ENCODE measurements around the gene BST1. TPM values are rescaled to one million over a fixed set of nuclear protein-coding genes. Genes with fewer than 3 reads are reported as not detected.

Gene BST1
- total RNA-seq, 2 donors from 2014 or later: 0.99 to 1.6 TPM

DNA sequence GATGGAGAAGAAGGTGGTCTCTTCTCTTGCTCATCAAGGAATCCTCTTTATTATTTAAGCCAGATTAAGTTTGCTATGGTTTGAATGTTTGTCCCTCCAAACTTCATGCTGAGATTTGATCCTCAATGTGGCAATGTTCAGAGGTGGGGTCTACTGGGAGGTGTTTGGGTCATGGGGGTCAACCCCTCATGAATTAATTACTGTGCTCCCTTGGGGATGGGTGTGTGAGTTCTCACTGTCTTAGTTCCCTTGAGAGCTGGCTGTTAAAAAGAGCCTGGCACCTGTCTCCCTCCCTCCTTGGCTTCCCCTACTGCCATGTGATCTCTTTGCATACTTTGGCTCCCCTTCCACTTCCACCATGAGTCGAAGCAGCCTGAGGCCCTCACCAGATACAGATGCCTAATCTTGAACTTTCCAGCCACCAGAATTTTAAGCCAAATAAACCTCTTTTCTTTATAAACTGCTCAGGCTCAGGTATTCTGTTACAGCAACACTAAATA is 39.3 kb downstream of the BST1 start:
- ATAC-seq (no peak), DNase-seq (no peak)
- intact Hi-C loops (cut with DNase I): no loop called here
- H3K4me1 ChIP-seq: no peaks in the 10 kb centered on the region
- no peak overlapping the region for H3K27ac ChIP-seq
- peaks cover 0 to 8% (median 0%) of the 10 kb centered on the region in 3 donors for H3K9me3 ChIP-seq
- H3K36me3 ChIP-seq (replicated peaks in 1 of 2; ENCODE audit: insufficient read depth in 1 of 2, low read depth in 2 of 2): no peaks in the 10 kb centered on the region
- H3K27me3 ChIP-seq: no peaks in the 10 kb centered on the region
- WGBS, 2 donors: 65 to 71% methylated on average over 1 of the region's 1 CpG
- no peak overlapping the region for H3K4me3 ChIP-seq
- TF ChIP-seq, protein P1, sequence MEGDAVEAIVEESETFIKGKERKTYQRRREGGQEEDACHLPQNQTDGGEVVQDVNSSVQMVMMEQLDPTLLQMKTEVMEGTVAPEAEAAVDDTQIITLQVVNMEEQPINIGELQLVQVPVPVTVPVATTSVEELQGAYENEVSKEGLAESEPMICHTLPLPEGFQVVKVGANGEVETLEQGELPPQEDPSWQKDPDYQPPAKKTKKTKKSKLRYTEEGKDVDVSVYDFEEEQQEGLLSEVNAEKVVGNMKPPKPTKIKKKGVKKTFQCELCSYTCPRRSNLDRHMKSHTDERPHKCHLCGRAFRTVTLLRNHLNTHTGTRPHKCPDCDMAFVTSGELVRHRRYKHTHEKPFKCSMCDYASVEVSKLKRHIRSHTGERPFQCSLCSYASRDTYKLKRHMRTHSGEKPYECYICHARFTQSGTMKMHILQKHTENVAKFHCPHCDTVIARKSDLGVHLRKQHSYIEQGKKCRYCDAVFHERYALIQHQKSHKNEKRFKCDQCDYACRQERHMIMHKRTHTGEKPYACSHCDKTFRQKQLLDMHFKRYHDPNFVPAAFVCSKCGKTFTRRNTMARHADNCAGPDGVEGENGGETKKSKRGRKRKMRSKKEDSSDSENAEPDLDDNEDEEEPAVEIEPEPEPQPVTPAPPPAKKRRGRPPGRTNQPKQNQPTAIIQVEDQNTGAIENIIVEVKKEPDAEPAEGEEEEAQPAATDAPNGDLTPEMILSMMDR (IDR thresholded peaks at IDR 0.05): no peak
- no peak for TF ChIP-seq POLR2A (IDR thresholded peaks at IDR 0.05)

- TF ChIP-seq POLR2A (IDR thresholded peaks at IDR 0.05): no peak
- TF ChIP-seq, protein P1 (IDR thresholded peaks at IDR 0.05): no peak
These were observed 39.8 kb downstream of the BST1 start for GRCh38 chr4:15742637-15743036.

GRCh38 chr4:15744016-15744545 is 41.2 kb downstream of the BST1 start:
- no peaks in the 10 kb centered on the region for H3K4me1 ChIP-seq
- H3K27ac ChIP-seq: no peak overlapping the region
- WGBS, 2 donors: 26 to 50% methylated on average over 5 of the region's 5 CpGs
- peaks cover 0 to 8% (median 0%) of the 10 kb centered on the region in 3 donors for H3K9me3 ChIP-seq
- no peaks in the 10 kb centered on the region for H3K36me3 ChIP-seq (replicated peaks in 1 of 2; ENCODE audit: insufficient read depth in 1 of 2, low read depth in 2 of 2)
- H3K4me3 ChIP-seq: no peak overlapping the region
- DNase-seq (no peak), ATAC-seq (no peak)
- no peaks in the 10 kb centered on the region for H3K27me3 ChIP-seq
- intact Hi-C loops (cut with DNase I): no loop called here
- TF ChIP-seq POLR2A (IDR thresholded peaks at IDR 0.05): no peak
- TF ChIP-seq, protein P1 (IDR thresholded peaks at IDR 0.05): no peak

More at GRCh38 chr4:15742637-15743036, 39.8 kb downstream of the BST1 start:
- H3K4me3 ChIP-seq: no peak overlapping the region
- H3K27ac ChIP-seq: no peak overlapping the region
- peaks cover 0 to 8% (median 0%) of the 10 kb centered on the region in 3 donors for H3K9me3 ChIP-seq
- H3K4me1 ChIP-seq: no peaks in the 10 kb centered on the region
- H3K36me3 ChIP-seq (replicated peaks in 1 of 2; ENCODE audit: insufficient read depth in 1 of 2, low read depth in 2 of 2): no peaks in the 10 kb centered on the region
- ATAC-seq (no peak), DNase-seq (no peak)
- WGBS, 2 donors: 18 to 19% methylated on average over 1 of the region's 1 CpG
- intact Hi-C loops (cut with DNase I): no loop called here
- H3K27me3 ChIP-seq: no peaks in the 10 kb centered on the region

DNA sequence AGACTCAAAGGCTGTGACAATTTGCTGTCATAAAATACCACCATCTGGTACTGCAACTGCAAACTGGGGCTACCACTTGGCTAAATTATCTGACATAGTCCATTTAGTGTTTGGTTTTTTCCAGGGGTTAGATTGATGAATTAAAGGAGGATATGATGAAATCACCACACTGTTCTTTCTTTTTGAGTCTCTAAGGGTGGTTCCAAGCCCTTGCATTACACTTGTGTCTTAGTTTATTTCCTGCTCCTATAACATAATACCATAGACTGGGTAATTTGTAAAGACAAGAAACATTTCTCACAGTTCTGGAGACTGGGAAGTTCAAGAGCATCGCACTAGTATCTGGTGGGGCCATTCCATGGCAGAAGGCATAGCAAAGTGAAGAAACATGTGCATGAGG is 43.2 kb downstream of the BST1 start:
- H3K9me3 ChIP-seq: peaks cover 0 to 8% (median 0%) of the 10 kb centered on the region in 3 donors
- ATAC-seq (no peak), DNase-seq (no peak)
- TF ChIP-seq, protein P1 (IDR thresholded peaks at IDR 0.05): no peak
- TF ChIP-seq POLR2A (IDR thresholded peaks at IDR 0.05): no peak
- no peaks in the 10 kb centered on the region for H3K4me1 ChIP-seq
- H3K36me3 ChIP-seq (replicated peaks in 1 of 2; ENCODE audit: insufficient read depth in 1 of 2, low read depth in 2 of 2): no peaks in the 10 kb centered on the region
- H3K27me3 ChIP-seq: no peaks in the 10 kb centered on the region
- 85 to 89% methylated on average over 1 of the region's 1 CpG for WGBS, 2 donors
- intact Hi-C loops (cut with DNase I): no loop called here
- H3K27ac ChIP-seq: no peak overlapping the region
- H3K4me3 ChIP-seq: no peak overlapping the region

GRCh38 chr4:15749001-15749400 is 46.1 kb downstream of the BST1 start:
- Histone ChIP-seq H3K36me3 (replicated peaks in 1 of 2; ENCODE audit: insufficient read depth in 1 of 2, low read depth in 2 of 2) (no peaks in the 10 kb centered on the region), H3K4me1 (no peaks in the 10 kb centered on the region), H3K27ac (no peak overlapping the region), H3K9me3 (no peaks in the 10 kb centered on the region), H3K27me3 (no peaks in the 10 kb centered on the region), H3K4me3 (no peak overlapping the region)
- 49 to 65% methylated on average over 5 to 6 of the region's 6 CpGs for WGBS, 2 donors
- TF ChIP-seq, protein P1 (IDR thresholded peaks at IDR 0.05): no peak
- no peak for TF ChIP-seq POLR2A (IDR thresholded peaks at IDR 0.05)
- intact Hi-C loops (cut with DNase I): no loop called here
- ATAC-seq: no peak
- no peak for DNase-seq

All from body of pancreas (tissue), 4 donors.